ENCODE measurements around the gene TOP3B.

The TOP3B gene

DNA sequence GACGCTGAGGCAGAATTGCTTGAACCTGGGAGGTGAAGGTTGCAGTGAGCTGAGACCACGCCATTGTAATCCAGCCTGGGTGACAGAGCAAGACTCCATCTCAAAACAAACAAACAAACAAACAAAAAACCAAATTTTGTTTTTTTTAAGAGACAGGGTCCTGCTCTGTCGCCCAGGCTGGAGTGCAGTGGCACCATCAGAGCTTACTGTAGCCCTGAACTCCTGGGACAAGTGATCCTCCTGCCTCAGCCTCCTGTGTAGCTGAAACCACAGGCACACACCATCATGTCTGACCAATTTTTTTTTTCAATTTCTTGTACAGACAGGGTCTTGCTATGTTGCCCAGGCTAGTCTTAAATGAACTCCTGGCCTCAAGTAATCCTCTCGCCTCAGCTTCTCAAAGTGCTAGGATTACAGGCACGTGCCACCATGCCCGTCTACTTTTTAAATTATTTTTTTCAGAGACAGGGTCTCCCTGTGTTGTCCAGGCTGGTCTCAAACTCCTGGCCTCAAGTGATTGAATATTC, 16.8 kb downstream of the TOP3B start:
- CTCF ChIA-PET: interaction anchor here (1.1 to 9.3 kb wide), 4 partner anchors 13 to 28 kb away, joined by 3 to 50 read pairs (median 6); partner anchors contain the start of genes PPM1F and TOP3B
- DNase-seq (ENCODE audit: extremely low spot score): no peak
- POLR2A ChIA-PET: no interaction called here
- TF ChIP-seq, protein P1, sequence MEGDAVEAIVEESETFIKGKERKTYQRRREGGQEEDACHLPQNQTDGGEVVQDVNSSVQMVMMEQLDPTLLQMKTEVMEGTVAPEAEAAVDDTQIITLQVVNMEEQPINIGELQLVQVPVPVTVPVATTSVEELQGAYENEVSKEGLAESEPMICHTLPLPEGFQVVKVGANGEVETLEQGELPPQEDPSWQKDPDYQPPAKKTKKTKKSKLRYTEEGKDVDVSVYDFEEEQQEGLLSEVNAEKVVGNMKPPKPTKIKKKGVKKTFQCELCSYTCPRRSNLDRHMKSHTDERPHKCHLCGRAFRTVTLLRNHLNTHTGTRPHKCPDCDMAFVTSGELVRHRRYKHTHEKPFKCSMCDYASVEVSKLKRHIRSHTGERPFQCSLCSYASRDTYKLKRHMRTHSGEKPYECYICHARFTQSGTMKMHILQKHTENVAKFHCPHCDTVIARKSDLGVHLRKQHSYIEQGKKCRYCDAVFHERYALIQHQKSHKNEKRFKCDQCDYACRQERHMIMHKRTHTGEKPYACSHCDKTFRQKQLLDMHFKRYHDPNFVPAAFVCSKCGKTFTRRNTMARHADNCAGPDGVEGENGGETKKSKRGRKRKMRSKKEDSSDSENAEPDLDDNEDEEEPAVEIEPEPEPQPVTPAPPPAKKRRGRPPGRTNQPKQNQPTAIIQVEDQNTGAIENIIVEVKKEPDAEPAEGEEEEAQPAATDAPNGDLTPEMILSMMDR (IDR thresholded peaks at IDR 0.05; ENCODE audit: control extremely low read depth, extremely low read depth, low read depth, missing control alignments): no peak

DNA sequence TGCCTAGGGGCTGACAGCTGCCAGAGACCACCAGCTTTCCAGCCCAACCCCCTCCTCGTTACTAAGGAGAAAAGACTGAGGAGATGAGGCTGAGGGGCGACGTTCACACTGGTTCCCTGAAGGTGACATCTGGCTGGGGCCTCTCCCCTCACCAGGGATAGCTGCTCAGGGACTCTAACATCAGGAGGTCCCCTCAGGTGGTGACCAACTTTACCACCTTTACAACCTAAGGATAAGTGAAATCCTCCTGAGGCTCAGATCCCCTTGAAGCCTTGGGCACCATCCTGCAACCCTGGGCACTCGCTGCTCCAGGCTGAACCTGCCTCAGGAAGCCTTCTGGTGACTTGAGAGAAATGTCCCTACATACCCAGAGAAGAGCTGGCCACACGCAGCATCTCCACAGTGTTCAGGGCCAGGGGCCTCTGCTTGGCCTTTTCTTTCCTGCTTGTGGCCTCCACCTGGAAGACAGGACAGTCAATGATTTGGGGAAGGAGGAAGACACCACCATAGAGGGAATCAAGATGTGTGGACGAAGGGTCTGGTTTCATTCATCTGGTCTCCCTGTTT, 17.6 kb downstream of the TOP3B start:
- POLR2A ChIA-PET: no interaction called here
- no peak for DNase-seq (ENCODE audit: extremely low spot score)

DNA sequence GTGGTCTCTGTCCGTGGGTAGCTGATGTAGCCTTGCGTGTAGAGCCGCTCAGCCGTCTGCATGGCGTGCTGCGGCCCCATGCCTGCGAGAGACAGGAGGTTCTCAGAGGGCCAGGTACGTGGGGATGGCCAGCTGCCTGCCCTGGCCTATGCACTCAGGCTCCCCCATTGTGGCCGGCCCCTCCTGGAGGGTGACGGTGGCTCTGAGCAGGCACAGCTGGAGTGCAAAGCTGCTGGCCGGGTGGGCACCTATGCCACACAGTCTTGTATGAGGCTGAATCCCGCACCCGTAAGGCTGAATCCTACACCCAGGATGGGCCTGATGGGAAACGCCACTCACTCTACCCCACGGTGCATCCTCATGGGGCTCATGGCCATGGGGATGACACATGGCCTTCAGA, 18.4 kb downstream of the TOP3B start:
- POLR2A ChIA-PET: no interaction called here
- CTCF ChIA-PET: interaction anchor here (2.2 to 9.3 kb wide), 2 partner anchors 8 to 11 kb away, joined by 12 to 50 read pairs; partner anchors contain the start of gene PPM1F
- TF ChIP-seq, protein P1 (IDR thresholded peaks at IDR 0.05; ENCODE audit: control extremely low read depth, extremely low read depth, low read depth, missing control alignments): no peak
- DNase-seq (ENCODE audit: extremely low spot score): no peak

More for the DNA sequence above, 17.6 kb downstream of the TOP3B start:
- CTCF ChIA-PET: interaction anchor here (1.2 to 9.3 kb wide), 2 partner anchors 12 to 27 kb away, joined by 4 to 50 read pairs; partner anchors contain the start of gene PPM1F
- TF ChIP-seq, protein P1 (IDR thresholded peaks at IDR 0.05; ENCODE audit: control extremely low read depth, extremely low read depth, low read depth, missing control alignments): no peak

DNA sequence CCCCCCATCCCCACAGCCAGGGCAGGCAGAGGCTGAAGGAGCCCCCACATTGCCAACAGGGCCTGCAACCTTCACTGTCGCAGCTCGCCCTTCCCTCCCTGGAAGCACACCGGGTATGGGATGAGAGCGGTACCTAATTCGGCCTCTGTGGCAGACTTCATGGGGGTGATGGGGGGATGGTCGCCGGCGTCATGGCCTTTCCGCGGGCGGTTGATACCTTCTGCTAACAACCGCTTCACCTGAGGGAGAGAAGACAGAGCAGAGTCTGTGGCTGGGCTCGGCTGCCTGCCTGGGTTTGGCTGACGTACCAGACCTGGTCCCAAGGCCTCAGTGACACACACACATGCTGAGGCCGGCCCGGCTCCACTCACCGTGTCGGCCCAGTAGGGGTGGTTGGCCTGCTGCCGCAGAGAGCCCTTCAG, 18.8 kb downstream of the TOP3B start:
- TF ChIP-seq, protein P1 (IDR thresholded peaks at IDR 0.05; ENCODE audit: control extremely low read depth, extremely low read depth, low read depth, missing control alignments): no peak
- CTCF ChIA-PET: interaction anchor here (2.2 kb wide), 1 partner anchor 9 kb away, joined by 12 read pairs; no protein-coding TSS in a partner anchor
- no peak for DNase-seq (ENCODE audit: extremely low spot score)
- POLR2A ChIA-PET: no interaction called here

DNA sequence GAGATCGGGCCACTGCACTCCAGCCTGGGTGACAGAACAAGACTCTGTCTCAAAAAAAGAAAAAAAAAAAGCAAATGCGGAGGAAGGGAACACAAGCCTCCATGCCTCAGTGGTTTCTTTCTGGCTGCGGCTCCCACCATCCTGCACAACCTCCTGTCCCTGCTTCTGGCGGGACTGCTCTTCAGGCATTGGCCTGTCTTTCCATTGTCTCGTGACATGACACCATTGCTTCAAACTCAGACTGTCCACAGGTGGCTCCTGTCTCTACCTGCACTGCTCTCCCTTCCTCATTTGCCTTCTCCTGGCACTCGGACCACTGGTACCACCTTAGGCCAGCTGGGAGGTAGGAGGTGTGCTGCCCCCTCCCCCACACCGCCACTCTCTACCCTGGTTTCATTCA, 19.3 kb downstream of the TOP3B start:
- TF ChIP-seq, protein P1 (IDR thresholded peaks at IDR 0.05; ENCODE audit: control extremely low read depth, extremely low read depth, low read depth, missing control alignments): no peak
- no peak for DNase-seq (ENCODE audit: extremely low spot score)
- CTCF ChIA-PET: interaction anchor here (0.6 to 2.2 kb wide), 3 partner anchors 9 to 25 kb away, joined by 3 to 12 read pairs (median 11); partner anchors contain the start of gene PPM1F
- POLR2A ChIA-PET: no interaction called here

DNA sequence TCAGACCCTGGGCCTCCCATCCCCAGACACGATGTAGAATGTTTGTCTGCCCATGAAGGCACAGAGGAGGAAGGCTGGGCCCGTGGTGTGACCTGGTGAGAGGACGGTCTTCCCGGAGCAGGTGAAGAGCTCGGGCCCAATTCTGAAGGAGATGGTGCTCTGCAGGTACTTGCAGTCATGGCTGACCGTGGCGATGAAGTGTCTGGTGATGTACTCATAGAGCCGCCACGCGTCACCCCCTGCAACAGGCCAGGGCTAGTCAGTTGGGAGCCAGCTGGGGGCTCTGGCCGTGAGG, 20.0 kb downstream of the TOP3B start:
- DNase-seq (ENCODE audit: extremely low spot score): no peak
- ChIA-PET POLR2A (no interaction called here), CTCF (interaction anchor here (1.0 to 2.2 kb wide), 3 partner anchors 10 to 316 kb away, joined by 3 to 12 read pairs (median 11); partner anchors contain the start of gene PPM1F)
- TF ChIP-seq, protein P1 (IDR thresholded peaks at IDR 0.05; ENCODE audit: control extremely low read depth, extremely low read depth, low read depth, missing control alignments): no peak

Measured in GM10248 (cell line).